Hepatocyte (in vitro differentiated cells): ENCODE measurements around the gene CCDC196.

Experiments
- CTCF ChIP-seq: fragments of 200-600 bp; sonication (generic); IDR thresholded peaks from 2 replicates; pipeline ENCODE4 v1.5.1; 2016; ENCODE audit warnings: antibody characterized with exemption, mild to moderate bottlenecking; ENCODE audit not compliant: poor library complexity
- EZH2 ChIP-seq: fragments of 200-600 bp; sonication (generic); IDR thresholded peaks from 2 replicates; pipeline ENCODE4 v1.6.1; 2016; ENCODE audit warnings: antibody characterized with exemption, mild to moderate bottlenecking, borderline replicate concordance

GRCh38 chr14:66498311-66498710 lies 12.1 kb downstream of the CCDC196 start:
- no peak for TF ChIP-seq CTCF
- TF ChIP-seq EZH2: no peak
